ENCODE data around the gene CAPZB. TPM values are rescaled to one million over a fixed set of nuclear protein-coding genes. Genes with fewer than 3 reads are reported as not detected.

CAPZB gene
- total RNA-seq, 1 experiment from 2014 or later = 201 TPM

DNA sequence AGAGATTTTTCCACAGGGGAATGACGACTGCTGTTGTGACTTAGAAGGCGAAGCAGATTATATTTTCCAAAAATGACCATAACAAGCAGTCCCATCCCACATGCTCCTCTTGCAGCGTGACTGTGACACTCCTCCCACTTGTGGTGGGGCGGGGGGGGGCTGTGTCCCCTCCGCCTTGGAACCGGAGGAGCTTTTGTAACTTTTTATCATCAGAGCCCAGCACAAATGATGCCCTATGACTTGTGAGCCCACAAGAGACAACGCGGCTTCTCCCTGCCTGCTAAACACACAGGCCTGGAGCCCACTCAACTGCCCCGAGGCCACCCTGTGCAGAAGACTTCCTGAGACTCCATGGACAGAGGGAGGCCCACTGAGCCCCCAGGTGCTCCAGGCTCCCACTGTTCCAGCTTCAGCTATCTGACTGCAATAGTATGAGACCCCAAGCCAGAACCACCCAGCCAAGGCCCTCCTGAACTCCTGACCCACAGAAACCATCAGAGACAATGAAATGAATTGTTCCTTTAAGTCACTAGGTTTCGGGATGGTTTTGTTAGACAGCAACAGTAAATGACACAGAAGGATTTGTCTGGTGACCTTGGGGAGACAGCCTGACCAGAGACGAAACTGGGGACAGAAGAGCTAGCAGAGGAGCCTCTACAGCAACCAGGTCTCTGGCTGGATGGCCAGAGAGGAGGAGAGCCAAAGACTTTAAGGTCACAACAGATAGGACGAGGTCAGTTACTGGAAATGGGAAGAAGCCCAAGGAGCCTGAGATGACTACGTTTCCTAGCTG, 58.8 kb downstream of the CAPZB start:
- DNase-seq = no peak
- Histone ChIP-seq H3K4me3 (ENCODE audit: insufficient read depth, low read depth, low read length) (no peak overlapping the region), H3K36me3 (replicated peaks; ENCODE audit: control insufficient read depth, insufficient read depth, low read length) (no peaks in the 10 kb centered on the region), H3K27me3 (ENCODE audit: control insufficient read depth, insufficient read depth, low read length) (no peaks in the 10 kb centered on the region)

DNA sequence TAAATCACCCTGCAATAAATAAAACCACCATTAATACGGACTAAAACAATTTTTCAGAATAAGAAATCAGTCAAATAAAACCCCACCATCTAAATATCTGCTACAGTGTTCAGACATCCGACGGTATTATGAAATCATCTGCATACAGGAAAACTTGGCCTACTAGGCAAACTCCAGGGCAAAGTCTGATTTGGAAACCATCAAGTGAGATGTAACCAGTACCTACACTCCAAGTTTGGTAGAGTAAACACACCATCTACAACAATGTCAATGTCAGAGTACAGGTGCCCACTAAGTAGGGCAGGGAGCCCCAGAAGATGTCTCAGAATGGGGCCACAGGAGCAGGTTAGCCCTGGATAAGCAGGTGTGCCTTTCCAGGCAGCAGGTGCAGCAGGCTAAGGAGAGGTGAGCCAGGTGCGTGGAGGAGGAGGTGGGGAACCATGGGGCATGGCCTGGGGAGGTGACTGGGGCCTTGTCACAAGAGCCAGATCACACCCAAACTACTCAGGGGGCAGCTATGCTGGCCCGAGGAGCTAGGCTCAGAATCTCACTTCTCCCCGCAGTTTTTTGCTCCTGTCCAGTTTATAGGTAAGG, 59.6 kb downstream of the CAPZB start:
- no peak overlapping the region for H3K4me3 ChIP-seq (ENCODE audit: insufficient read depth, low read depth, low read length)
- H3K27me3 ChIP-seq (ENCODE audit: control insufficient read depth, insufficient read depth, low read length) = no peaks in the 10 kb centered on the region
- no peak for DNase-seq
- H3K36me3 ChIP-seq (replicated peaks; ENCODE audit: control insufficient read depth, insufficient read depth, low read length) = no peaks in the 10 kb centered on the region; the same call in 1 of the 2 replicates

DNA sequence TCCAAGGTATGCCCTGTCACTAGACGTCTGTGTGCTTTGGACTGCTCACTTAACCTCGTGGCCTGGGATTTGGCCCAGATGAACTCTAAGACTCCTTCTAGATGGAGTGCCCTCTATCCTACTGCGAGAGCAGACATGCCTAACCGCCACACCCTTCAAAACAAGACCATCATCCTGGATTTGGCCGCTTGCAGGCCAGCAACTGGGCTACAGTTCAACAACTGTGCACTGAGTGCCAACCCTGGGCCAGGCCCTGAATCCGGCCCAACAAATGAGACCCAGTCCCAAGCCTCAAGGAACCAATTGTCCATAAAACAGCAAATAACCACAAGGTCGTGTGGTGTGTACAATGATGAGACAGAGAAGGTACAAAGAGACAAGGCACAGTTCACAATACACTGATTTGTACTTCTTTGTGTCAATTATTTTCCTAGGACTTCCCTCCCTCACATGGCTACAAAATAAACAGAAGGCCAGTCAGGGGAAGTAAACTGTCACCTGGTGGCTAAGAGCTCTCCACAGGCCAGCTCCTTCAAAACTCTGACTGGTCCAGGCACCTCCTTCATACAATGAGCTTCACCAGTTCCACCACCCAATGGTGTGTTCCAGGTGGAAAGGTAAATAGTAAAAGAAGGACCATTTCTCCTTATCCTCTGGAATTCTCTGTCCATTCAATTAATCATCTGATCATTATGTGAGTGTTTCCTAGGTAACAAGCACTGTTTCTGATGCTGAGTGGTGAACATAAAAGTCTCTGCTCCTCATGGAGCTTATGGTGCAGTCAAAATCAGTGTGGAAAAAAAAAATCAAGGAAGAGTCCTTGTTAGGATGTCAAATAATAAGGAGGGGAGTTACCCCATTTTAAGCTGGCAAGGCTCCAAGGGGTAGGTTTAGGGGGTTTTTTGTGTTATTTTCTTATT, 60.4 kb downstream of the CAPZB start:
- Histone ChIP-seq H3K4me3 (ENCODE audit: insufficient read depth, low read depth, low read length) (no peak overlapping the region), H3K27me3 (ENCODE audit: control insufficient read depth, insufficient read depth, low read length) (no peaks in the 10 kb centered on the region), H3K36me3 (replicated peaks; ENCODE audit: control insufficient read depth, insufficient read depth, low read length) (peaks cover 1% of the 10 kb centered on the region; the same call in 1 of the 2 replicates)
- DNase-seq = no peak

DNA sequence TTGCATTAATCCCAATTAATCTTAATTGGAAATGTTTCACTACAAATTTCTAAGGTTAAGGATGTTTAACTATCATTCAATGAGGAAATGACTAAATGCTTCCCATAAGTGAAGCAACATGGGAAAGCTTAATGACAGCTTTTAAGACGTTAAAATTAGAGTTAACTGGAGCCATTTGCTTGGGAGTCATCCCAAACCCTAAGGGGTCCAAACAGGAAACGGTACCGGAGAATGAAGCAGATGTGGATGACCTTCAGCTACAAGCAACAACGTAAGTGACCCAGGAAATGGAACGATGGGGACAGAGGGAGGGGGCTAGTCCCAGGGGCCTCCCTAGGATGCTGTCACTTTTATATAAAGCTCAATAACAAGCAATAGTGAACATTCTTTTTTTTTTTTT, 62.2 kb downstream of the CAPZB start:
- no peak overlapping the region for H3K4me3 ChIP-seq (ENCODE audit: insufficient read depth, low read depth, low read length)
- DNase-seq = no peak
- peaks cover 9% of the 10 kb centered on the region for H3K36me3 ChIP-seq (replicated peaks; ENCODE audit: control insufficient read depth, insufficient read depth, low read length)
- H3K27me3 ChIP-seq (ENCODE audit: control insufficient read depth, insufficient read depth, low read length) = no peaks in the 10 kb centered on the region

DNA sequence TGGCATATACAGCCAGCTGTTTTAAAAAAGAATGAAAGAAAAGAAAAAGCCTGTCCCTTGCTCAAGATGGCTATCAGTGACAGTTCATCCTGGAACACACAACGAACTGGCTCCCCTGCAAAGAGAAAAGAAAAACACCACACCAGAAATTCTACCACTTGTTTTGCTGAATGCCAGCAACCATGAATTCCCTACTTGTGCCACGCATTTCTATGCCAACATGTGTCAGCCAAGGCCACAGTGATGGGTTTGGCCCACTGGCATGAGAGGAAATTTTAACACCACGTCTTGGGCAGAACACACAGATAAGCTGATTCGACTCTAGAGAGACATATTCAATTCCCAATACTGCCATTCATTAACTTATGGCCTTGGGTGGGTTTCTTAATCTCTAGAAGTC, 64.0 kb downstream of the CAPZB start:
- Histone ChIP-seq H3K4me3 (ENCODE audit: insufficient read depth, low read depth, low read length) (no peak overlapping the region), H3K36me3 (replicated peaks; ENCODE audit: control insufficient read depth, insufficient read depth, low read length) (peaks cover 11% of the 10 kb centered on the region), H3K27me3 (ENCODE audit: control insufficient read depth, insufficient read depth, low read length) (no peaks in the 10 kb centered on the region)
- no peak for DNase-seq

DNA sequence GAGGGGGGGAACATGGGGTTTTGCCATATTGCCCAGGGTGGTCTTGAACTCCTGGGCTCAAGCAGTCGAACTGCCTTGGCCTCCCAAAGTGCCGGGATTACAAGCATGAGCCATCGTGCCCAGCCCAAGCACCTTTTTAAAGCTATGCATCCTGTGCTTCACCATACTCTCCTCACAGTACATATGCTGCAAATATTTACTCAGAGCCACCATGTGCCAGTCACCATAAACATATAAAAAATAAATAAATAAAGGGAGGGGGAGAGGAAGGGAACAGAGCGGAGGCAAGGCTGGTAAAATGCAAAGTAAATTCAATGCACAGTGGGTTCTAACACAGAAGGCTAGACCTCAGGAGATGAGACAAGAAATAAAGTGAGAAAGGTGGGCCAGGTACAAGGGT, 64.7 kb downstream of the CAPZB start:
- DNase-seq = no peak

DNA sequence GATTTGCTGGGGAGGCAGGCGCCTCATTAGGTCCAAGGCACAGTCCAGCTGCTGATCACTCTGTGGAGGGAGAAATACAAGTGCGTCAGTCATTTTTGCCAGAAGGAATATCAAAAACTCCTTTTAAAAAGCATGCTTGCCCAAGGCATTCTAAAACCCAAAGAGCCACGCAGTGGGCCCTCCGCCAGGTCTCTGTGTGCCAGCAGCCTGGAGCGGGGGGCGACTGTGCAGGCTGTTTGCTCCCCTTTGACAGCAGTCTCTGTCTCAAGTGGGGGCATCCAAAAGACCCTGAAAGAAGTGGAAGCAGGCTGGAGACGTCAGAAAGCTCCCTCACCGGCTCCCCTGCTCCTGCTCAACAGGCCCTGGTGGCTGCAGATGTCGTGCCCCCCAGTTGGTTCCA, 65.6 kb downstream of the CAPZB start:
- H3K4me3 ChIP-seq (ENCODE audit: insufficient read depth, low read depth, low read length) = no peak overlapping the region
- H3K27me3 ChIP-seq (ENCODE audit: control insufficient read depth, insufficient read depth, low read length) = no peaks in the 10 kb centered on the region
- H3K36me3 ChIP-seq (replicated peaks; ENCODE audit: control insufficient read depth, insufficient read depth, low read length) = peaks cover 11% of the 10 kb centered on the region
- no peak for DNase-seq

More for the DNA sequence above, 64.7 kb downstream of the CAPZB start:
- H3K36me3 ChIP-seq (replicated peaks; ENCODE audit: control insufficient read depth, insufficient read depth, low read length) = peaks cover 11% of the 10 kb centered on the region
- H3K27me3 ChIP-seq (ENCODE audit: control insufficient read depth, insufficient read depth, low read length) = no peaks in the 10 kb centered on the region
- no peak overlapping the region for H3K4me3 ChIP-seq (ENCODE audit: insufficient read depth, low read depth, low read length)

DNA sequence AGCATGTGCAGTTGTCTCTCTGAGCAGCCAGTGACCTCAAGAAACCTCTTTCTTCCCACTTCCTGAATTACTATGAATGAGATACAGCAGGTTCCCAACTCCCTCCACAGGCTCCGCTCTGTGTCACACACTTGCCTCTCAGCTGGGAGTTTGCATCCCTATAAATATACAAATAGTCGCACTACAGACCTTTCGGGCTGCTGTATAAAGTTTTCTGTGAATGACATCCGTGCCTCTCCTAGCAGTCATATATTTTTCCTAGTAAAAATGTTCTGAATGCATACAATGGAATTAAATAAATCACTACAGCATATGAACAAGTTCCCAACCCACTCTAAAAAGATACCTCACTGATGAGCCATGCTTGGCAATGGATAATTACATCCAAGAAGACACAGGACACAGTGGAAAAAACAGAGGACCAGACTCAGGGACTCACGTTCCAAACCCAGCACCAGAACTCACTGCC, 66.8 kb downstream of the CAPZB start:
- H3K36me3 ChIP-seq (replicated peaks; ENCODE audit: control insufficient read depth, insufficient read depth, low read length) = peaks cover 11% of the 10 kb centered on the region
- no peaks in the 10 kb centered on the region for H3K27me3 ChIP-seq (ENCODE audit: control insufficient read depth, insufficient read depth, low read length)
- no peak overlapping the region for H3K4me3 ChIP-seq (ENCODE audit: insufficient read depth, low read depth, low read length)
- DNase-seq = no peak

DNA sequence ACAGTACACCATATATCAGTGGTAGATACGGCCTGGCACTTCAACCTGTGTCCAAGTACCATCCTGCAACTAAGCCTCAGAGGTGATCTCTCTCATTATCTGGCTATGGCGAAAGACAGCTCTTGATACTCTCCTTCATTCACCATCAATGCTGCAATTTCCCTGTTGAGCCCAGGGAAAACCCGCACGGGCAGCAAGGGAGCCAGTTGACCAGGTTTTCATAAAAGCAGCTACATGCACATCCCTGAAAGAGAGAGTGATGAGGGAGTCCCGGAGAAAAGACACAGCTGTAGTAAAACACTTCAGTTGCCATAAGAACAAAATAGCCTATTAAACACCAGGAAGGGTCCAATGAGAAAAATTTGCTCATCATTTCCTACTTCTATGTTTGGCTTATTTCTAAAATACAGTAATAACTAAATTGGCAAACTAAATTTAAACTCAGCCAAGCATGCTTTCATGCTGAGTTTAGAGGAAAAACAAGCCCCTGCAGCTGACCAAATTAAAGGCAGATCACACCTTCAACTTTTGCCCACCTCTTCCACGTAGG, 68.3 kb downstream of the CAPZB start:
- no peak for DNase-seq
- Histone ChIP-seq H3K36me3 (replicated peaks; ENCODE audit: control insufficient read depth, insufficient read depth, low read length) (peaks cover 11% of the 10 kb centered on the region), H3K27me3 (ENCODE audit: control insufficient read depth, insufficient read depth, low read length) (no peaks in the 10 kb centered on the region), H3K4me3 (ENCODE audit: insufficient read depth, low read depth, low read length) (no peak overlapping the region)

DNA sequence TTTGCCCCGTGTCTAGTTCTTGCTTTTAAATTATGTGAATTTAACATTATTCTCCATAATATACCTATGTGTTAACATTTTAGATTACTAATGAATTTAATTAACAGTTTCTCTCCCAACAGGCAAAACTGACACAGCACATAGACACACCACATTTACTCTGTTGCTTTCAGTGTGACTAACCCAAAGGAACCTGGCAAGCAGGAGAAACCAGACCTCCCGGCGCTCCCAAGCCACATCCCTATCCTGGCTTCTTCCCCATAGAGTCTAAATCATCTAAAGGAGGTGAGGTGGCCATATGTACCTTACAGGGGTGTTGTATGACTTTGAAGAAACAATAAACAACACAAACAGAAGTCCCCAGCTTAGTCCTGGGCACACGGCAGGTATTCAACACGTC, 69.2 kb downstream of the CAPZB start:
- Histone ChIP-seq H3K36me3 (replicated peaks; ENCODE audit: control insufficient read depth, insufficient read depth, low read length) (peaks cover 11% of the 10 kb centered on the region), H3K4me3 (ENCODE audit: insufficient read depth, low read depth, low read length) (no peak overlapping the region), H3K27me3 (ENCODE audit: control insufficient read depth, insufficient read depth, low read length) (no peaks in the 10 kb centered on the region)
- DNase-seq = no peak

DNA sequence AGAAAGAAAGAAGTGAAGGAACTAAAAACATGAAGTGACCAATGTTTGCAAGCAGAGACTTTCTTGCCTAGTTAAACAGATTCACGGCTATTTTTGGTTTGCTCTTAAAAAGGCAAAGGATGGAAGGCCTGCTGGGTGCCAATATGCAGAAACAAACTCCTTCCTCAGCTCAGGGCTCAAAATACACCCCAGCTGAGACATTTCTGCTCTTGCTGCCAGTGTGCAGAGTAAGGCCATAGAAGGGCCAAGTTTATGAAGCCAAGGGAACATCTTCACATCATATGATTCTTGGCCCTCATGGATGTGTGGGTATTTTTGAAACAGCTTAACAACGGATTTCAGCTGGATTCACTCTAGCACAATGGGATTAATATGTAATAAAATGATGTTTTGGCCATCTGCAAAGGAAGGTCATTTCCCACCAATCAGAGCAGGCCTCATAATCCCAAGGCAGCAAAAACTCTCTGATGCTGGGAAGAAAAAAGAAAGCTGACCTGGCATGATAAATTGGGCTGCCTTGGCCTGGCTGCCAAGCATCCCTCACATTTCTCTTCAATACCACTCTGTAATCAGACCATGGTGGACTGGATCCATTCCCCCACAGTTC, 70.7 kb downstream of the CAPZB start:
- Histone ChIP-seq H3K4me3 (ENCODE audit: insufficient read depth, low read depth, low read length) (no peak overlapping the region), H3K36me3 (replicated peaks; ENCODE audit: control insufficient read depth, insufficient read depth, low read length) (peaks cover 9% of the 10 kb centered on the region), H3K27me3 (ENCODE audit: control insufficient read depth, insufficient read depth, low read length) (no peaks in the 10 kb centered on the region)
- no peak for DNase-seq

DNA sequence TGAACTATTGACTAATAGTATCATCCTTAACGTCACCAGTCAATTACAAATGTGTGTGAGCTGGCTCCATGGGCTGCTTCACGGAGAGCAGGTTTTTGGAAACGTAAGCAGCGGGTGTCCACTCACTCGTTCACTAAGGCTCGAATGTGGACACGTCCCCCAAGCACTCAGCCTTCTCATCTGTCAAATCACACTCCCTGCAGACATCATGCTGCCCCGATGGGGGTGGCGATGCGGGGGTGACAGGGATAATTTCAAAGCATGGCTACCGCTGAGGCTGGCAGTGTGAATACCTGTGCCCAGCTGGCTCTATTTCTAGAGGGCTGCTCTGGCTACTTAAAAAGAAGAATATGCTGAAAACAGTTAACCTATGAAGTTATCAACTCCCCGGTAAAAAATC, 71.3 kb downstream of the CAPZB start:
- Histone ChIP-seq H3K27me3 (ENCODE audit: control insufficient read depth, insufficient read depth, low read length) (no peaks in the 10 kb centered on the region), H3K36me3 (replicated peaks; ENCODE audit: control insufficient read depth, insufficient read depth, low read length) (peaks cover 6% of the 10 kb centered on the region), H3K4me3 (ENCODE audit: insufficient read depth, low read depth, low read length) (no peak overlapping the region)
- no peak for DNase-seq

DNA sequence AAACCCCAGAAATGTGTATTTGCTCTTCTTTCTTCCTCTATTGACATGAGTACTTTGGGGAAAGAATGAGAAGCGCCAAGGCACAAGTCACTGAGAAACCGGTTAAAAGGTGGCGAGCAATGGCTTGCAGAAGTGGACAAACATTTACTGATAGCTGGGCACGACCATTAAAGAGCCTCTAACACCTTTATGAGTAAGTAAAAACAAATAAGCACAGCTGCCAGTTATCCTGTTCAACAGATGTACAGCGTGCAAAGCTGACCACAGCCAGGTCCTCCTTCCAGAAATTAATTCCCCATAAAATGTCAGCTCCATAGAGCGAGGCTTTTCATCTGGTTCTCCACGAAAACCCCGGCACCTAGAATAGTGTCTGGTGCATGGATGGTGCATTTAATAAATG, 72.7 kb downstream of the CAPZB start:
- Histone ChIP-seq H3K4me3 (ENCODE audit: insufficient read depth, low read depth, low read length) (no peak overlapping the region), H3K36me3 (replicated peaks; ENCODE audit: control insufficient read depth, insufficient read depth, low read length) (peaks cover 4% of the 10 kb centered on the region), H3K27me3 (ENCODE audit: control insufficient read depth, insufficient read depth, low read length) (no peaks in the 10 kb centered on the region)
- DNase-seq = no peak

DNA sequence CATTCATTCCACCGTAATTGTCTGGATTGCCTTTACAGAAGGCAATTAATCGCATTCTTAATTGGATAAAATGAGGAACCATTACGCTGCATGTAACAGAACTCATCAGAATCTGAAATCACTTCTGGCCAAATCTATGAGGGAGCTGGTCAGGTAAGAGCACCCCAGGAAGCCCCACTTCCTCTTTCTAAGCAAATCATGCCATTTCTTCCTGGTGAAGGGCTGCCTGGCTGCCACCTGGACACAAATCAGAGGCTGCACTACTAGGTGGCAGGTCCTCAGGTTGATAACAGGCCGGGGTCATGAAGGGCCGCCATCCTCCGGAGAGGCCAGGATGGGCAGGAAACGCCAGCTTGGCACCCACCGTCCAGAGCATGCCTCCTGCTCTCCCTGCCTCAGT, 73.7 kb downstream of the CAPZB start:
- Histone ChIP-seq H3K36me3 (replicated peaks; ENCODE audit: control insufficient read depth, insufficient read depth, low read length) (peaks cover 1% of the 10 kb centered on the region), H3K27me3 (ENCODE audit: control insufficient read depth, insufficient read depth, low read length) (no peaks in the 10 kb centered on the region), H3K4me3 (ENCODE audit: insufficient read depth, low read depth, low read length) (no peak overlapping the region)
- no peak for DNase-seq
